ENCODE data around the gene AKAP17A.
"Not testable (repeated sequence)": the region's sequence is repeated elsewhere in the genome, so short reads cannot be mapped to it uniquely, and the experiment has no call there.

The AKAP17A gene, protein sequence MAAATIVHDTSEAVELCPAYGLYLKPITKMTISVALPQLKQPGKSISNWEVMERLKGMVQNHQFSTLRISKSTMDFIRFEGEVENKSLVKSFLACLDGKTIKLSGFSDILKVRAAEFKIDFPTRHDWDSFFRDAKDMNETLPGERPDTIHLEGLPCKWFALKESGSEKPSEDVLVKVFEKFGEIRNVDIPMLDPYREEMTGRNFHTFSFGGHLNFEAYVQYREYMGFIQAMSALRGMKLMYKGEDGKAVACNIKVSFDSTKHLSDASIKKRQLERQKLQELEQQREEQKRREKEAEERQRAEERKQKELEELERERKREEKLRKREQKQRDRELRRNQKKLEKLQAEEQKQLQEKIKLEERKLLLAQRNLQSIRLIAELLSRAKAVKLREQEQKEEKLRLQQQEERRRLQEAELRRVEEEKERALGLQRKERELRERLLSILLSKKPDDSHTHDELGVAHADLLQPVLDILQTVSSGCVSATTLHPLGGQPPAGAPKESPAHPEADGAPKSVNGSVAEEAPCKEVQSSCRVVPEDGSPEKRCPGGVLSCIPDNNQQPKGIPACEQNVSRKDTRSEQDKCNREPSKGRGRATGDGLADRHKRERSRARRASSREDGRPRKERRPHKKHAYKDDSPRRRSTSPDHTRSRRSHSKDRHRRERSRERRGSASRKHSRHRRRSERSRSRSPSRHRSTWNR

DNA sequence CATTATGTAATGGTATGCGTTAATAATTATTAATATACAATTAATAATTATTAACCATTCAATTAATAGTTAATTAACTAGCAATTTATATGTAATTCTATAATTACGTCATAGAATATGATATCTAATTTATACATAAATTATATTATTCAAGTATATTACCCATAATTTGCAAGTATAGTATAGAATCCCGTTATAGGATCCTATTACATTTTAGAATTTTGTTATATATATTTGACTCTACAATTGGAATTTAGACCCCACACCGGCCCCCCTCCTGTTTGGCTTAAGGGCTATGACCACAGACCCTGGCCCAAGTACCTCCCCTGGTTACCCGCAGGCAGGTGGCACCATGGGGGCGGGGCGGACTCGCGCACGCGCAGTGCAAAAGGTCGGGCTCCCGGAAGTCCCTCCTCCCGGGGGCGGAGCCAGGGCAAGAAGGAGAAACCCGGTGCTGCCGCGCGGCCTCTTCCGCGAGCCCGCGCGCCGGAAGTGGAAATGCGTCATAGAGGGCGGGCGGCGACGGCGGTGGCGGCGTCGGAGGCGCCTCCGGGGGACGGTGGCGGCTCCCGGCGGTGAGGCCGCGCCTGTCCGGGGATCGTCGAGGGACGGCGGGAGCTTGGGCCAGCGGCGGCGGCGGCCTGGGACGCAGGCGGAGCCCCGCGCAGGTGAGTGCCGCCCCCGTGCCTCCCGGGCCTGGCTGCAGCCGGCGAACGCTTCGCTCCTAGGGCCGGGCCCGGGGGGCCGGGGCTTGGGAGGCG lies at the start of gene AKAP17A:
Gene AKAP17A, plus strand, starts transcription at position 503 of the 761 bp plus-strand sequence. CDS start 1,859 bp downstream, outside the sequence.
- DNase-seq (ENCODE audit: insufficient read length, low spot score) (peak; percentile 90), FAIRE-seq (peak; percentile 98)

DNA sequence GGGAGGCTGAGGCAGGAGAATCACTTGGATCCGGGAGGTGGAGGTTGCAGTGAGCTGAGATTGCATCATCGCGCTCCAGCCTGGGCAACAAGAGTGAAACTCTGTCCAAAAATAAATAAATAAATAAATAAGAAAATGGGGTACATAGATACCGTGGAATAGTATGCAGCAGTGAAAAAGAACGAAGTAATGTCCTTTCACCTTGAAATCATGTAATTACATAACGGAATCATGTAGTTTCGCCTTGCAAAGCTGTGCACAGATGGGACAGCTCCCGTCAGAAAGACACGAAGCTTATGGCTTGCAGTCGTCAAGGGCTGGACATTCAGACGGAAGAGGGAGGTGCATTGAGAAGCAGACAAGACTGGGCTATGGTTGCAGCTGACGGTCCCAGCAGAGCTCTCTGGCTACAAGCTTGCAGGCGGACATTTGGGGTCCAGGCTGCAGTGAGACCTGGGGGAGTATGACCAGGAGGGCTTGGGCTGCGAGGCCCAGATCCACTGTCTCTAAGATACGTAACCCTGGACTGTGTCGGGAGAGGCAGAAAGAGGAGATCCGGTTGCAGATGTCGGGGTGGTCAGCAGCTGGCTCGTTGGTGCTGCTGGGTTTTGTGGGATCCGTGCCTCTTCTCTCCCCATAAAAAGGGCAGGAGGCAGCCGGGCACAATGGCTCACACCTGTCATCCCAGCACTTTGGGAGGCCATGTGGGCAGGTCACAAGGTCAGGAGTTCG lies 48.2 kb upstream of the AKAP17A start:
- FAIRE-seq: no peak
- DNase-seq (ENCODE audit: insufficient read length, low spot score): no peak

DNA sequence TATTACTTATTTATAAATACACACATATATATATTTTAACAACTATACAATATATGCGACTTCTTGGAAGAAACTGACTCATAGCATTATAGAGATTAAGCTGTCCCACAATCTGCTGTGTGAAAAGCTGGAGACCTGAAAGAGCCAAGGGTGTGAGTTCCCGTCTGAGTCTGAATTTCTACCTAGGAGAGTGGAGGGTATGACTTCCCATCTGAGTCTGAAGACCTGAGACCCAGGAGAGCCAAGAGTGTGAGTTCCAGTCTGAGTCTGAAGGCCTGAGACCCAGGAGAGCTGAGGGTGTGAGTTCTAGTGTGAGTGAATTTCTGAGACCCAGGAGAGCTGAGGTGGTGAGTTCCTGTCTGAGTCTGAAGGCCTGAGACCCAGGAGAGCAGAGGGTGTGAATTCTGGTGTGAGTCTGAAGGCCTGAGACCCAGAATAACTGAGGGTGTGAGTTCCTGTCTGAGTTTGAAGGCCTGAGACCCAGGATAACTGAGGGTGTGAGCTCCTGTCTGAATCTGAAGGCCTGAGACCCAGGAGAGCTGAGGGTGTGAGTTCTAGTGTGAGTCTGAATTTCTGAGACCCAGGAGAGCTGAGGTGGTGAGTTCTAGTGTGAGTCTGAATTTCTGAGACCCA lies 45.5 kb upstream of the AKAP17A start:
- DNase-seq (ENCODE audit: insufficient read length, low spot score) (no peak), FAIRE-seq (no peak)

DNA sequence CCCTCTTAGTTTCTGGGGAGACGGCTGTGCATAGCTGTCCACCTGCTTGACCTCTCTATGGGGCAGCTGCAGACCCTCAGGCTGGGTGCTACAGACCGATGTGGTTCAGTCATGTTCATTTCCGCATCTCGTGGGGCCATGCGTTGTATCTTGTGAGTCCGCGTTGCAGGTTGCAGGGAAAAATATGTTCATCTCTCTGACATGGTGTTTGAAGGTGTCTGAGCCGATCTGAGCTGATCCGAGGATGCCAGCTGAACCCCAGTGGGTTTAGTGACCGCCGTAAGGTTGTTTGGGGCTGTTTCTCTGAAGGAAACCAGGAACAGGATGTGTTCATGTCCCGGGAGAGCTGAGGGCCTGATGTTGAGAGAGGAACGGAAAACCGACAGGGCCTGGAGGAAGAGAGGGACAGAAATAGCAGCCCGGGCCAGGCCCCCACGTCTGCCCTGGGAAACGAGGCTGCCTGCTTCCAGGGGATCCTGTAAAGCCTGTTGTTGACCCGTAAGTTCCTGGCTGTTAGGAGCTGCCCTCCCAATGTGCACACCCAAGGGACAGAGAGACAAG lies 44.6 kb upstream of the AKAP17A start:
- DNase-seq (ENCODE audit: insufficient read length, low spot score) (no peak), FAIRE-seq (peak; percentile 35)

DNA sequence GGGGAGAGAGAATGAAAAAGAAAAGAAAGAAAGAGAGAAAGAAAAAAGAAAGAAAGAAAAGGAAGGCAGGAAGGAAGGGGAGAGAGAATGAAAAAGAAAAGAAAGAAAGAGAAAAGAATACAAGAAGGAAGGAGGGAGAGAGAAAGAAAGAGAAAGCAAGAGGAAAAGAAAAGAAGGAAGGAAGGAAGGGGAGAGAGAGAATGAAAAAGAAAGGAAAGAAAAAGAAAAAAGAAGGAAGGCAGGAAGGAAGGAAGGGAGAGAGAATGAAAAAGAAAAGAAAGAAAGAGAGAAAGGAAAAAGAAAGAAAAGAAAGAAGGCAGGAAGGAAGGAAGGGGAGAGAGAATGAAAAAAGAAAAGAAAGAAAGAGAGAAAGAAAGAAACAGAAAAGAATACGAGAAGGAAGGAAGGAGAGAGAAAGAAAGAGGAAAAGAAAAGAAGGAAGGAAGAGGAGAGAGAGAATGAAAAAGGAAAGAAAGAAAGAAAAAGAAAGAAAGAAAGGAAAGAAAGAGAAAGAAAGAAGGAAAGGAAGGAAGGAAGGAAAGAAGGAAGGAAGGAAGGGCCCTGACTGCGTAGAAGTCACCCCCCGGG lies 39.4 kb upstream of the AKAP17A start:
- no peak for FAIRE-seq
- DNase-seq (ENCODE audit: insufficient read length, low spot score): no peak

DNA sequence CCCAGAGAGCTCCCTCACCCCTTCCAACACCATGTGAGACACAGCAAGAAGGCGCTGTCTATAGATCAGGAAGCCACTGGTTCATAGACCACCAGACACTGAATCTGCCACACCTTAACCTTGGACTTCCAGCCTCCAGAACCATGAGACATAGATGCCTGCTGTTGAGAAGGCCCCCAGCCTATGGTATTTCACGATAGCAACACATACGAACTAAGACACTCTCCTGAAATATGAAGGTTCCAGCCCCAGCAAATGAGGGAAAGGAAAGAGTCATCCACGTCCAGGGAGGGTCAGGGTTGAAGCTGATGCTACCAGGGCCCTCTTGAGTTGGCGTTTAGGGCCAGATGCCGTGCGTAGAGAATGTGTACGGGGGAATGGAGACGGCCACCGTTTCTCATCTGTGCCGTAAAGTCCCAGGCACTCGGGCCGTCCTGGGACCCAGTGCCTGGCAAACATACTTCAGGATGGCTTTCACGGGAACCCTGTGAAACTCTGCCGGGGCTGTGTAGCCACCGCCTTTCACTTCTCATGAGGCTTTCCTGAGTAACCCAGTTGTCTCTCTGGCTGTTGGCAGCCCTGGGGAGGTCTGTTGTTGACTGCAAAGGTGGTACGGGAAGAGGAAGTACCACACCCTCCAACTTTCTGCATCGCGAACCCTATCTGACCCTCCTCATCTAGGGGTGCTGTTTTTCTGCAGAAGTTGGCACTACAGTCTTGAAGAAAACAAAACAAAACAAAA lies 36.8 kb upstream of the AKAP17A start:
- no peak for DNase-seq (ENCODE audit: insufficient read length, low spot score)
- FAIRE-seq: no peak

DNA sequence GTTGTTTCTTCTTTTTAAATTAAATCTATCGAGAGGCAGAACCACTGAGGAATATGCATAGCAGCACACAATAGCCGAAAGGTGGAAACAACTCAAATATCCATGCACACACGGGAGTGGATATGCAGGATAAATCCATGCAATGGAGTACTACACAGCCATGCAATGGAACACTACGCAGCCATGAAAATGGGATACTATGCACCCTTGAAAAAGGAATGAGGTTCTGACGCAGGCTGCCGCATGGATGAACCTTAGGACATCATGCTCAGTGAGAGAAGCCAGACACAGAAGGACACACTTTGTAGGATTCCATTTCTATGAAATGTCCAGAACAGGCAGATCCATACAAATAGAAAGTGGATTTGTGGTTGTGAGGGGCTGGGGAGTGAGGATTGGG lies 36.0 kb upstream of the AKAP17A start:
- DNase-seq (ENCODE audit: insufficient read length, low spot score): no peak
- no peak for FAIRE-seq

DNA sequence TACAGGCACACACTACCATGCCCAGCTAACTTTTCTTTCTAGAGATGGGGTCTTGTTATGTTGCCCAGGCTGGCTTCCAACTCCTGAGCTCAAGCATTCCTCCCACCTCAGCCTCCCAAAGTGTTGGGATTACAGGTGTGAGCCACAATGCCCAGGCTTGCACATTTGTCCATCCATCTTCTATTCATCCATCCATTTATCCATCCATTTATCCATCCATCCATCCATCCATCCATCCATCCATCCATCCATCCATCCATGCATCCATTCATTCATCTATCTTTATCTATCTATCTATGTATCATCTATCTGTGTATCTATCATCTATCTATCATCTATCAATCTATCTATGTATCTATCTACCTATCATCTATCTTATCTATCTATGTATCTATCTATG lies 34.0 kb upstream of the AKAP17A start:
- DNase-seq (ENCODE audit: insufficient read length, low spot score); FAIRE-seq: not testable (repeated sequence)

DNA sequence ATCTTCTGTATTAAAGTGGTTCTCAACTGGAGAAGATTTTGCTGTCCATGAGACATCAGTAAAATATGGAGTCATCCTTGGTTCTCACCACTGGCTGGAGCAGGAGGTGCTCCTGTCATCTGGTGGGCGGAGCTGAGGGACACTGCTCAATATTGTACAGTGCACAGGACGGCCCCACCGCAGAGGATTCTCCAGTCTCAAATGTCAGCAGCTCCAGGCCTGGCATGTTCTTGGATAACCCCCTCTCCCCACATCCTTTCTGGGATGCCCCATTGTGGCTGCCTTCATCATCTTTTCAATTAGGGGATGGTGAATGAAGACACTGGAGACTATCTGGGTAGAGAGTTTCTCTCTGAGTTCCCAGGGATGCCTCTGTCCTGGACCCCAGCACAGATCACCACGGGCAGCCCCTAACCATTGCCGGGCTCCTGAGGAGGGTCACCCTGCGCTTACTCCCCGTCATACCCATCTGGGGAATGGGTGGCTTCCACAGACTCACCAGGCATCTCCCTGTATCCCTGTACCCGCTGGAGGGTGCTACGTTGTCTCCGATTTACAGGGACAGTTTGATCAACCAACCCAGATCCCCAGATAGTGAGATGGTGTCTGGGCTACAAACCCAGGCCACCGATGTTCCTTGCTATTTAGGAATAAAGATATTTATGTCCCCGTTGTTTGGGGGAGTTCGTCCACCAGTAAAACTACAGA lies 32.5 kb upstream of the AKAP17A start:
- FAIRE-seq: no peak
- no peak for DNase-seq (ENCODE audit: insufficient read length, low spot score)

DNA sequence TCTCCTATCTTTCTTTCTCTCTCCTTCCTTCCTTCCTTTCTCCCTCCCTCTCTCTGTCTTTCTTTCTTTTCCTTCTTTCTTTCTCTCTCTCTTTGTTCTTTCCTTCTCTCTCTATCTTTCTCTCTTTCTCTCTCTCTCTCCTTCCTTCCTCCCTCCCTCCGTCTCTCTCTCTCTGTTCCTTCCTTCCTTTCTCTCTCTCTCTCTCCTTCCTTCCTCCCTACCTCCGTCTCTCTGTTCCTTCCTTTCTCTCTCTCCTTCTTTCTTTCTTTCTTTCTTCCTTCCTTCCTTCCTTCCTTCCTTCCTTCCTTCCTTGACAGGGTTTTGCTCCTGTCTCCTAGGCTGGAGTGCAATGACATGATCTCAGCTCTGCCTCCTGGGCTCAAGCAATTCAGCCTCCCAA lies 30.2 kb upstream of the AKAP17A start:
- no peak for FAIRE-seq
- no peak for DNase-seq (ENCODE audit: insufficient read length, low spot score)

DNA sequence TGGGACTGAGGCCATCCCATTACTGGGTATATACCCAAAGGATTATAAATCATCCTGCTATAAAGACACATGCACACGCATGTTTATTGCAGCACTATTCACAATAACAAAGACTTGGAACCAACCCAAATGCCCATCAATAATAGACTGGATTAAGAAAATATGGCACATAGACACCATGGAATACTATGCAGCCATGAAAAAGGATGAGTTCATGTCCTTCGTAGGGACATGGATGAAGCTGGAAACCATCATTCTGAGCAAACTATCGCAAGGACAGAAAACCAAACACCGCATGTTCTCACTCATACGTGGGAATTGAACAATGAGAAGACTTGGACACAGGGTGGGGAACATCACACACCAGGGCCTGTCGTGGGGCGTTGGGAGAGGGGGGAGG lies 27.3 kb upstream of the AKAP17A start:
- not testable (repeated sequence) for FAIRE-seq; DNase-seq (ENCODE audit: insufficient read length, low spot score)

DNA sequence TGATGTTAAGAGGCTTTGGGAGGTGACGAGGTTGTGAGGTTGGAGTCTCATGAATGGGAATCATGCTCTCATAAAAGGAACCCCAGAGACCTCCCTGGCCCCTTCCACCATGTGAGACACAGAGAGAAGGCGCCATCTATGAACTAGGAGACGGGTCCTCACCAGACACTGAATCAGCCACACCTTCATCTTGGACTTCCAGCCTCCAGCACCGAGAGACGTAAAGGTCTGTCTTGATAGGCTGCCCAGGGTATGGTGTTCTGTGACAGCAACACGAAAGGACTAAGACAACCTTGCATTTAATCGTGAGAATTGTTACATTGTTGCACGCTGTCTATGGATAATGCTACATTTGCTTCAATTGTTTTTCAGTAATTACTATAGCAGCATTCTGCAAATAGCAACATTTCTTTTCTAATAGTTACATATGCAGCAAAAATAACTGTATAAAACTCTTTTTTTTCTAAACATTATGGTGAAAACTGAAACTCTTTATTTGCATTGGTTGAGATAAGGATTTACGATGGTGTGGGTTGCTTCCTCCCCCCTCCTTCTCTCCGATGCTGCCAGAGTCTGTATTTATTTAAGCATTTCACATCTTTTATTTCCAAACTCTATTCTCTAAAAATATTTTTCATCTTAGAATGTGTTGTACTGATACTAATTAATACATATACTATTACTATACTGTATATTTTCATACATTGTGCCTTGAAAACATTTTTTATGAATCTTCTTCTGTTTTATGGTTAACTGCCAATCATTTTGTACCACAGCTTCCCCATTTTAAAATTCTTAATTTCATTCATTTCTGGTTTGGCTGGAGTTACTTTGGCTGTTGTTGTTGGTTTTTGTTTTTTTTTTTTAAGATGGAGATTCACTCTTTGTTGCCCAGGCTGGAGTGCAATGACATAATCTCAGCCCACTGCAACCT lies 26.4 kb upstream of the AKAP17A start:
- peak; percentile 4 for FAIRE-seq
- DNase-seq (ENCODE audit: insufficient read length, low spot score): no peak

DNA sequence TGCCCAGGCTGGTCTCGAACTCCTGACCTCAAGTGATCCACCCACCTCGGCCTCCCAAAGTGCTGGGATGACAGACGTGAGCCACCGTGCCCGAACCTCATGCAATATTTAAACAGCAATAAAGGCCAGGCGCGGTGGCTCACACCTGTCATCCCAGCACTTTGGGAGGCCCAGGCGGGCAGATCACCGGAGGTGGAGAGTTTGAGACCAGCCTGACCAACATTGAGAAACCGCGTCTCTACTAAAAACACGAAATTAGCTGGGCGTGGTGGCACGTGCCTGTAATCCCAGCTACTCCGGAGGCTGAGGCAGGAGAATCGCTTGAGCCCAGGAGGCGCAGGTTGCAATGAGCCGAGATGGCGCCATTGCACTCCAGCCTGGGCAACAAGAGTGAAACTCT lies 17.2 kb upstream of the AKAP17A start:
- not testable (repeated sequence) for FAIRE-seq; DNase-seq (ENCODE audit: insufficient read length, low spot score)

DNA sequence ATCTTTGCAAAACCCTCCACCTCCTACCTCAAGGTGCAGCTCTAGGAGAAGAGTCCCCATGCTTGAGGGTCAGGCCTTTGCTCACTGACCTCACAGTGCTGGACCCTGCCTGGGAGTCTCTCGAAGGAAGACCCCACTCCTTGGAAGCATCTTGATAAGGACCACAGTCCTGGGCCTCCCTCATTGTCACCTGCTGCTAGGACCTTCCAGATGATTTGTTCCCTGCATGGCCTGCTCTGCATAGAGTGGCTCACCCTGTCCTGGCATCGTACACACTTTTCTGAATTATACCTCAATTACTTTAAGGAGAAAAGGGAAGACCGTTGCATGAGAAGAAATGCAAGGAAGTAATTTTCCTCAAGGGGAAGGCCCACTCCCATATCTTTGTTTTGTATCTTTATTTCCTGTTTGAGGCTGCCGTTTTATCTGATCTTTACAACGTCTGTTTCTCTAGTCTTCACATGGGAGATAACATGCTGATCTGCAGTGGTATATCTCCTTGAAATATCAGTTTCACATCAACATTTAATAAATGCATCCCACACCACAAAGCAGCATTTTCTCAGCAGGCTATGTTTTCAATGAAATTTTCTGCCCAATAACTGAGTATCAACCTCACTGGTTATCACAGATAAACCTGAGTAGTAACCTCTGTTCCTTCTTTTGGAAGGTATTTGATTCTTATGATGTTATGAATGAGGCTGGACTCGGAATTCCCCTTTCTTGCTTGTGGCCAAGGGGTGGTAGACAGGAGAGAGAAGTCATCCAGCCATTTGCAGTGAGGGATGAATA lies 15.0 kb upstream of the AKAP17A start:
- no peak for DNase-seq (ENCODE audit: insufficient read length, low spot score)
- no peak for FAIRE-seq

DNA sequence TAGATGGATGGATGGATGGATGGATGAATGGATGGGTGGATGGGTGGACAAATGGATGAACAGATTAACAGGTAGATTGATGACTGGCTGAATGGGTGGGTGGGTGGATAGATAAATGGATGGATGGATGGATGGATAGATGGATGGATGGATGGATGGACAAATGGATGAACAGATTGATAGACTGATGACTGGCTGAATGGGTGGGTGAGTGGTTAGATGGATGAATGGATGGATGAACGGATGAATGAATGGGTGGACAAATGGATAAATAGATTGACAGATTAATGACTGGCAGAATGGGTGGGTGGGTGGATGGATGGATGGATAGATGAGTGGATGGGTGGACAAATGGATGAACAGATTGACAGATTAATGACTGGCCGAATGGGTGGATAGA lies 13.6 kb upstream of the AKAP17A start:
- no peak for DNase-seq (ENCODE audit: insufficient read length, low spot score)
- no peak for FAIRE-seq

DNA sequence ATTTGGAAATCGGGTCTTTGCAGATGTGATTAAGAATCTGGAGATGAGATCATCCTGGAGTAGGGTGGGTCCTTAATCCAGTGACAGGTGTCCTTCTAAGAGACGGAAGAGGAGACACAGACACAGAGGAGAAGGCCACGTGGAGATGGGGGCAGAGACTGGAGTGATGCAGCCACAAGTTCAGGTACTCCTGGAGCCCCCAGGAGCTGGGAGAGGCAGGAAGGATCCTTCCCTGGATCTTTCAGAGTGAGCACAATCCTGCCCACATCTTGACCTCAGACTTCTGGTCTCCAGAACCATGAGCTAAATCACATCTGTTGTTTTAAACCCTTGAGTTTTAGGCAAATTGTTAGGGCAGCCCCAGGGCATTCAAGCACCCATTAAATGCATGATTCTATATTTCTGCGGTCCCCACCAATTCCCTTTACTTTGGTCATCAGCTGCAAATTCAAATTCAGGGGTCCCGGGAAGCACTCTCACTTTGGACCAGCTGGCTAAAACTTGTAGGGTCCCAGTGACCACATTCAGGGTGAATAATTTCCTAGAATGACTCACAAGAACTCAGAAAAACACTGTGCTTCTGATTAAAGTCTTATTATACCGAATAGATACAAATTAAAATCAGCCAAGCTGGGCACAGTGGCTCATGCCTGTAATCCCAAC lies 12.8 kb upstream of the AKAP17A start:
- no peak for FAIRE-seq
- DNase-seq (ENCODE audit: insufficient read length, low spot score): no peak
